OCI-LY3 (cell line): ENCODE results near the gene RAB11FIP2.

Experiments used
- CTCF ChIP-seq: fragments of 200-600, 300-600 bp; sonication (generic); IDR thresholded peaks from 2 replicates; pipeline ENCODE4 v1.5.1; 2014; ENCODE audit warnings: antibody characterized with exemption, low read length, low read depth
- EZH2phosphoT487 ChIP-seq: fragments of 200-600 bp; shearing (Covaris generic); IDR thresholded peaks from 2 replicates; pipeline ENCODE4 v1.6.1; 2018; ENCODE audit warnings: antibody characterized with exemption, mixed run types, low read depth

- TF ChIP-seq EZH2phosphoT487 (no peak), CTCF (no peak)
These were observed 825 bp downstream of the RAB11FIP2 start for GRCh38 chr10:118045837-118046394.
